SK-N-SH (cell line): ENCODE data around the gene SETBP1. TPM values are rescaled to one million over a fixed set of nuclear protein-coding genes. Genes with fewer than 3 reads are reported as not detected.

Experiments used
- CTCF ChIA-PET: fragments of 300-600, 350-600 bp; formaldehyde crosslinking; extraction: SDS; loops from one replicate; lab custom pipeline; 2021; lab: Yijun Ruan, JAX
- POLR2A ChIA-PET: fragments of 350-600 bp; sonication (Branson Sonifier 250); formaldehyde crosslinking; extraction: SDS; loops from one replicate; lab custom pipeline; 2020; ENCODE audit warnings: antibody characterized with exemption, inconsistent platforms; lab: Yijun Ruan, JAX
- DNase-seq: peaks from one replicate; pipeline ENCODE4 v3.0.0; 2012
- H2AFZ ChIP-seq: fragments of 200-600 bp; sonication (generic); 2 replicates; pipeline ENCODE4 v1.8.1; 2016; ENCODE audit warnings: antibody characterized with exemption, mild to moderate bottlenecking, low read depth
- H3F3A ChIP-seq: fragments of 200-600 bp; sonication (generic); replicated peaks from 2 replicates; pipeline ENCODE3; 2016; ENCODE audit warnings: antibody characterized with exemption, mild to moderate bottlenecking; ENCODE audit not compliant: insufficient read depth
- H3K27ac ChIP-seq, 2 experiments: fragments of 200-500 bp in 1 of 2; fragments of 200-600 bp in 1 of 2; sonication (Bioruptor generic) in 1 of 2; sonication (generic), shearing (Covaris generic) in 1 of 2; 2 replicates each; pipeline versions ENCODE4 v1.5.1 to v1.6.1; 2014 to 2016; ENCODE audit warnings: low read depth in 2 of 2, inconsistent platforms in 1 of 2, low read length in 1 of 2, mild to moderate bottlenecking in 1 of 2, mixed read lengths in 1 of 2
- H3K27me3 ChIP-seq: fragments of 200-600 bp; sonication (generic), shearing (Covaris generic); 2 replicates; pipeline ENCODE4 v1.6.1; 2016; ENCODE audit warnings: mixed run types; ENCODE audit not compliant: insufficient read depth
- H3K36me3 ChIP-seq, 2 experiments: fragments of 200-500 bp in 1 of 2; fragments of 200-600 bp in 1 of 2; sonication (Bioruptor generic) in 1 of 2; sonication (generic) in 1 of 2; replicated peaks in 1 of 2; 2 replicates each; pipeline versions ENCODE3 to v1.5.1; 2014 to 2016; ENCODE audit warnings: low read length in 1 of 2, mild to moderate bottlenecking in 1 of 2; ENCODE audit not compliant: insufficient read depth in 2 of 2, control insufficient read depth in 1 of 2
- H3K4me1 ChIP-seq, 2 experiments: fragments of 200-500 bp in 1 of 2; fragments of 200-600 bp in 1 of 2; sonication (Bioruptor generic) in 1 of 2; sonication (generic), shearing (Covaris generic) in 1 of 2; 2 replicates each; pipeline versions ENCODE4 v1.5.1 to v1.6.1; 2014 to 2016; ENCODE audit warnings: low read depth in 1 of 2, low read length in 1 of 2, mixed run types in 1 of 2; ENCODE audit not compliant: insufficient read depth in 2 of 2, control insufficient read depth in 1 of 2
- H3K4me2 ChIP-seq: fragments of 200-600 bp; sonication (generic), shearing (Covaris generic); 2 replicates; pipeline ENCODE4 v1.6.1; 2017; ENCODE audit warnings: mixed run types
- H3K4me3 ChIP-seq, 2 experiments: fragments of 200-500 bp in 1 of 2; fragments of 200-600 bp in 1 of 2; sonication (Bioruptor generic) in 1 of 2; sonication (generic), shearing (Covaris generic) in 1 of 2; 2 replicates each; pipeline versions ENCODE4 v1.5.1 to v1.8.1; 2014 to 2016; ENCODE audit warnings: low read depth in 2 of 2, inconsistent platforms in 1 of 2, low read length in 1 of 2, mild to moderate bottlenecking in 1 of 2, mixed read lengths in 1 of 2, moderate library complexity in 1 of 2
- H3K79me2 ChIP-seq: fragments of 200-600 bp; sonication (generic); 2 replicates; pipeline ENCODE4 v1.8.1; 2017; ENCODE audit warnings: mild to moderate bottlenecking; ENCODE audit not compliant: insufficient read depth
- H3K9ac ChIP-seq: fragments of 200-600 bp; sonication (generic); 2 replicates; pipeline ENCODE4 v1.6.1; 2017; ENCODE audit warnings: mixed run types
- H3K9me2 ChIP-seq: fragments of 200-600 bp; sonication (generic); 2 replicates; pipeline ENCODE4 v1.6.1; 2017; ENCODE audit warnings: mixed run types
- H3K9me3 ChIP-seq: fragments of 200-600 bp; sonication (generic); 2 replicates; pipeline ENCODE4 v1.6.1; 2017; ENCODE audit warnings: mixed run types, mild to moderate bottlenecking, moderate library complexity
- H4K20me1 ChIP-seq: fragments of 200-600 bp; sonication (generic); 2 replicates; pipeline ENCODE4 v1.6.1; 2017; ENCODE audit warnings: mild to moderate bottlenecking, mixed run types; ENCODE audit not compliant: insufficient read depth
- CHD2 ChIP-seq: fragments of 150-350 bp; IDR thresholded peaks from 2 replicates; pipeline ENCODE4 v1.6.1; 2018; ENCODE audit warnings: low read length; ENCODE audit not compliant: partially characterized antibody
- ELF1 ChIP-seq: IDR thresholded peaks from 2 replicates; pipeline ENCODE4 v1.4.0; 2012
- EP300 ChIP-seq, 2 experiments: IDR thresholded peaks; 2 replicates each; pipeline versions ENCODE4 v1.4.0 to v1.6.1; 2012; ENCODE audit warnings: borderline replicate concordance in 1 of 2, low read depth in 1 of 2, low read length in 1 of 2
- FOSL2 ChIP-seq: IDR thresholded peaks from 2 replicates; pipeline ENCODE4 v1.4.0; 2012; ENCODE audit warnings: low read depth, mild to moderate bottlenecking, moderate library complexity, borderline replicate concordance
- JUND ChIP-seq: IDR thresholded peaks from 2 replicates; pipeline ENCODE4 v1.4.0; 2012
- MXI1 ChIP-seq: IDR thresholded peaks from 2 replicates; pipeline ENCODE4 v1.6.1; 2012; ENCODE audit warnings: mild to moderate bottlenecking, low read depth, low read length, improper control_type of control experiment
- RAD21 ChIP-seq: IDR thresholded peaks from 2 replicates; pipeline ENCODE4 v1.6.1; 2012; ENCODE audit warnings: mild to moderate bottlenecking, low read length
- RCOR1 ChIP-seq: fragments of 150-350 bp; IDR thresholded peaks from 2 replicates; pipeline ENCODE4 v1.6.1; 2017; ENCODE audit warnings: antibody characterized with exemption, low read length
- RXRA ChIP-seq: IDR thresholded peaks from 2 replicates; pipeline ENCODE4 v1.4.0; 2012; ENCODE audit warnings: low read depth, mild to moderate bottlenecking, borderline replicate concordance
- TAF1 ChIP-seq: IDR thresholded peaks from 2 replicates; pipeline ENCODE4 v1.6.1; 2012; ENCODE audit warnings: low read depth, mild to moderate bottlenecking, low read length, moderate library complexity, borderline replicate concordance
- TCF12 ChIP-seq: IDR thresholded peaks from 2 replicates; pipeline ENCODE4 v1.4.0; 2012
- WGBS: methylation state at CpG from one replicate; pipeline ENCODE4 v1.1.6; 2017; ENCODE audit warnings: low lambda C conversion rate; 5-methylcytosine and 5-hydroxymethylcytosine counted together
- polyA plus RNA-seq, 3 experiments: library from polyadenylated mRNA; depleted of rRNA; stranded (reverse); fragments of >200 nt; gene quantifications; 2 replicates each; pipeline ENCODE4 v1.2.3, GENCODE V29; 2012
- TF ChIP-seq, protein P1 (sequence below): IDR thresholded peaks from 2 replicates; pipeline ENCODE4 v1.6.1; 2012; ENCODE audit warnings: mild to moderate bottlenecking, low read depth, low read length, moderate library complexity
- TF ChIP-seq, protein P2 (sequence below): IDR thresholded peaks from 2 replicates; pipeline ENCODE4 v1.4.0; 2012; ENCODE audit warnings: low read depth, borderline replicate concordance
- TF ChIP-seq, protein P3 (sequence below): IDR thresholded peaks from 2 replicates; pipeline ENCODE4; 2012
- TF ChIP-seq, protein P4 (sequence below): fragments of 150-350 bp; IDR thresholded peaks from 2 replicates; pipeline ENCODE4 v1.6.1; 2017; ENCODE audit warnings: antibody characterized with exemption, low read length, low read depth, borderline replicate concordance
- TF ChIP-seq, protein P5 (sequence below): fragments of 150-350 bp; IDR thresholded peaks from 2 replicates; pipeline ENCODE4 v1.6.1; 2016; ENCODE audit warnings: mild to moderate bottlenecking, low read depth, low read length

Gene SETBP1
- polyA plus RNA-seq, 1 of the 3 experiments (the other 2 are of a cell fraction), result 3.0 TPM

DNA sequence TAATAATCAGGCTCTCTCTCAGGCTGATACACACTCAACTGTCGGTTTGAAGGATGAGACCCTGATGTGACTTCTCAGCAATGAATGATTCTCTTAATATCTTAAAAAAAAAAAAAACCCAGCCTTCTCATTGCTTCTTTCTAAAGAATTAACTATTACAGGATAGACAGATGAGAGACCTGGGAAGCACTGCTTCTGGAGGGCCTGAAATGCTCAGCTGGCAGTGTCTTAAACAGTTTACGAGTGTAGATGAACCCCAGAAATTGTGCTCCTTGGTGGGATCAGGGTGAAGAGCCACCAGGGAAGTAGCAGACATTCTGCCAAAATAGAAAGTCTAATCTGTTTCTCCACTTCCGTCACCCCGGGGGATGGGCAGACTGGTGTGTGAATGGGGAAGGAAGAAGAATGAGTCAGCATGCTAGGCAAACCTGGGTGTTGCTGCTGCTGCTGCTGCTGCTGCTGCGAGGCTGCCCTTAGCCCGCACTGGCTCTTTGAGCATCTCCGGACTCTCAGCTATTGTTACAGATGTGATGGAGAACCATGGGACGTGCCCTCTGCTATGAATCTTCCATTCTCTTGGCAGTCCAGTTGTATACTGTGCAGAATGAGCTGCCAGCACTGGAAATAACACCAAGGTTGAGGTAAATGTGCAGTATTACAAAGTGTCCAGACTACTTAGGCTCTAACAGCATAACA lies 158.4 kb downstream of the SETBP1 start:
- Histone ChIP-seq H3K79me2 (no peaks in the 10 kb centered on the region), H2AFZ (no peak overlapping the region), H3K4me3 (no peak overlapping the region), H3K9ac (no peak overlapping the region), H3K27me3 (no peaks in the 10 kb centered on the region), H3K4me2 (0 out of 2 replicates have a peak overlapping the region, but pooled peaks have one; percentile 1), H3K36me3 (no peaks in the 10 kb centered on the region), H4K20me1 (no peaks in the 10 kb centered on the region), H3K27ac (no peak overlapping the region; a peak in 2 of 4 replicates), H3K9me3 (no peaks in the 10 kb centered on the region), H3K4me1 (peaks cover 8% of the 10 kb centered on the region in 2 experiments; a peak in 2 of 4 replicates)
- POLR2A ChIA-PET, result no interaction called here
- CTCF ChIA-PET, result interaction anchor here (1.4 kb wide), 1 partner anchor 12 kb away, joined by 4 read pairs; no protein-coding TSS in a partner anchor
- DNase-seq, result no peak
- WGBS, result 56% methylated on average over 8 of the region's 8 CpGs
- TF ChIP-seq FOSL2 (peak; percentile 70), TAF1 (no peak), ELF1 (0 out of 2 replicates have a peak, but pooled peaks have one; percentile 22), RXRA (no peak), TCF12 (peak; percentile 34; the same call in 1 of the 2 replicates), JUND (peak; percentile 56), CHD2 (no peak)
- TF ChIP-seq, protein P1, sequence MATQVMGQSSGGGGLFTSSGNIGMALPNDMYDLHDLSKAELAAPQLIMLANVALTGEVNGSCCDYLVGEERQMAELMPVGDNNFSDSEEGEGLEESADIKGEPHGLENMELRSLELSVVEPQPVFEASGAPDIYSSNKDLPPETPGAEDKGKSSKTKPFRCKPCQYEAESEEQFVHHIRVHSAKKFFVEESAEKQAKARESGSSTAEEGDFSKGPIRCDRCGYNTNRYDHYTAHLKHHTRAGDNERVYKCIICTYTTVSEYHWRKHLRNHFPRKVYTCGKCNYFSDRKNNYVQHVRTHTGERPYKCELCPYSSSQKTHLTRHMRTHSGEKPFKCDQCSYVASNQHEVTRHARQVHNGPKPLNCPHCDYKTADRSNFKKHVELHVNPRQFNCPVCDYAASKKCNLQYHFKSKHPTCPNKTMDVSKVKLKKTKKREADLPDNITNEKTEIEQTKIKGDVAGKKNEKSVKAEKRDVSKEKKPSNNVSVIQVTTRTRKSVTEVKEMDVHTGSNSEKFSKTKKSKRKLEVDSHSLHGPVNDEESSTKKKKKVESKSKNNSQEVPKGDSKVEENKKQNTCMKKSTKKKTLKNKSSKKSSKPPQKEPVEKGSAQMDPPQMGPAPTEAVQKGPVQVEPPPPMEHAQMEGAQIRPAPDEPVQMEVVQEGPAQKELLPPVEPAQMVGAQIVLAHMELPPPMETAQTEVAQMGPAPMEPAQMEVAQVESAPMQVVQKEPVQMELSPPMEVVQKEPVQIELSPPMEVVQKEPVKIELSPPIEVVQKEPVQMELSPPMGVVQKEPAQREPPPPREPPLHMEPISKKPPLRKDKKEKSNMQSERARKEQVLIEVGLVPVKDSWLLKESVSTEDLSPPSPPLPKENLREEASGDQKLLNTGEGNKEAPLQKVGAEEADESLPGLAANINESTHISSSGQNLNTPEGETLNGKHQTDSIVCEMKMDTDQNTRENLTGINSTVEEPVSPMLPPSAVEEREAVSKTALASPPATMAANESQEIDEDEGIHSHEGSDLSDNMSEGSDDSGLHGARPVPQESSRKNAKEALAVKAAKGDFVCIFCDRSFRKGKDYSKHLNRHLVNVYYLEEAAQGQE, result no peak
- TF ChIP-seq, all 33 proteins: peak for 4
- Histone ChIP-seq H3F3A (no peaks in the 10 kb centered on the region), H3K9me2 (no peaks in the 10 kb centered on the region)

DNA sequence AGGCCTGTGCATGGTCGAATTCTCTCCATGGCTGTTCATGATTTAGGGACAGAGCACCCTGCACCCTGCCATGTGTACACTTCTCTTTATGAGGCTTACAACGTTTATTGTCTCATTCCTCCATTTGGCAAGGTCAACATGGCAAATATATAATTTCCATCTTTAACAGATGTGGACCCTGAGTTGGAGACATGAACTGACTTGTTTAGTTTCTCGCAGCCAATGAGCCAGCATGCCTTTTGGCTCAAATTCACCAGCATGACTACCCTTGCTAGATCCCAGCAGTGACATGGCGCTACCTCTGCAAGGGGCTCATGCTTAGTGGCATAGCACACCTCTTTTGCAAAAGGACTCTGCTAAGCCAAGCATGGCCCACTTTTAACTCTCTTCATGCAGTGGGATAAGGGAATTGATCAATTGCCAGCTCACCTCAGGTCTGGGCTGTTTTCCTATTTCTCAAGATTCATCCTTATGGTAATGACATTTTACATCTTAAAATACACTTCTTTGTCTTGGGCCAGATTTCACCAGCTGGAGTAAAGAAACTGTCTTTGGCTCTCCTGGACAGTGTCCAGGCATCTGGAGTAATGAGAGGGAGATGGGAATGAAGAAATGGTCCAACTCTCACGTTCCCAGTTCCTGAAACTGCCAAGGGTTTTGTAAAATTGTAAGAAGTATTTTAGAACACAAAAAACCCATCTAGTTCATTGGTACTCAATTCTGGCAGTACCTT lies 159.5 kb downstream of the SETBP1 start:
- H2AFZ ChIP-seq, result no peak overlapping the region
- no peak for TF ChIP-seq FOSL2
- TF ChIP-seq, protein P2, sequence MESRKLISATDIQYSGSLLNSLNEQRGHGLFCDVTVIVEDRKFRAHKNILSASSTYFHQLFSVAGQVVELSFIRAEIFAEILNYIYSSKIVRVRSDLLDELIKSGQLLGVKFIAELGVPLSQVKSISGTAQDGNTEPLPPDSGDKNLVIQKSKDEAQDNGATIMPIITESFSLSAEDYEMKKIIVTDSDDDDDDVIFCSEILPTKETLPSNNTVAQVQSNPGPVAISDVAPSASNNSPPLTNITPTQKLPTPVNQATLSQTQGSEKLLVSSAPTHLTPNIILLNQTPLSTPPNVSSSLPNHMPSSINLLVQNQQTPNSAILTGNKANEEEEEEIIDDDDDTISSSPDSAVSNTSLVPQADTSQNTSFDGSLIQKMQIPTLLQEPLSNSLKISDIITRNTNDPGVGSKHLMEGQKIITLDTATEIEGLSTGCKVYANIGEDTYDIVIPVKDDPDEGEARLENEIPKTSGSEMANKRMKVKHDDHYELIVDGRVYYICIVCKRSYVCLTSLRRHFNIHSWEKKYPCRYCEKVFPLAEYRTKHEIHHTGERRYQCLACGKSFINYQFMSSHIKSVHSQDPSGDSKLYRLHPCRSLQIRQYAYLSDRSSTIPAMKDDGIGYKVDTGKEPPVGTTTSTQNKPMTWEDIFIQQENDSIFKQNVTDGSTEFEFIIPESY, result no peak
- no peak for TF ChIP-seq MXI1
- TF ChIP-seq EP300 (IDR thresholded peaks at IDR 0.05; ENCODE audit: borderline replicate concordance in 1 of 2, low read depth in 1 of 2, low read length in 1 of 2), result no peak
- TF ChIP-seq, protein P3, sequence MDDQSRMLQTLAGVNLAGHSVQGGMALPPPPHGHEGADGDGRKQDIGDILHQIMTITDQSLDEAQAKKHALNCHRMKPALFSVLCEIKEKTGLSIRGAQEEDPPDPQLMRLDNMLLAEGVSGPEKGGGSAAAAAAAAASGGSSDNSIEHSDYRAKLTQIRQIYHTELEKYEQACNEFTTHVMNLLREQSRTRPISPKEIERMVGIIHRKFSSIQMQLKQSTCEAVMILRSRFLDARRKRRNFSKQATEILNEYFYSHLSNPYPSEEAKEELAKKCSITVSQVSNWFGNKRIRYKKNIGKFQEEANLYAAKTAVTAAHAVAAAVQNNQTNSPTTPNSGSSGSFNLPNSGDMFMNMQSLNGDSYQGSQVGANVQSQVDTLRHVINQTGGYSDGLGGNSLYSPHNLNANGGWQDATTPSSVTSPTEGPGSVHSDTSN, result no peak
- TF ChIP-seq RCOR1, result no peak
- TF ChIP-seq, protein P4, sequence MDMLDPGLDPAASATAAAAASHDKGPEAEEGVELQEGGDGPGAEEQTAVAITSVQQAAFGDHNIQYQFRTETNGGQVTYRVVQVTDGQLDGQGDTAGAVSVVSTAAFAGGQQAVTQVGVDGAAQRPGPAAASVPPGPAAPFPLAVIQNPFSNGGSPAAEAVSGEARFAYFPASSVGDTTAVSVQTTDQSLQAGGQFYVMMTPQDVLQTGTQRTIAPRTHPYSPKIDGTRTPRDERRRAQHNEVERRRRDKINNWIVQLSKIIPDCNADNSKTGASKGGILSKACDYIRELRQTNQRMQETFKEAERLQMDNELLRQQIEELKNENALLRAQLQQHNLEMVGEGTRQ, result no peak
- TF ChIP-seq JUND, result no peak
- TF ChIP-seq, protein P5, sequence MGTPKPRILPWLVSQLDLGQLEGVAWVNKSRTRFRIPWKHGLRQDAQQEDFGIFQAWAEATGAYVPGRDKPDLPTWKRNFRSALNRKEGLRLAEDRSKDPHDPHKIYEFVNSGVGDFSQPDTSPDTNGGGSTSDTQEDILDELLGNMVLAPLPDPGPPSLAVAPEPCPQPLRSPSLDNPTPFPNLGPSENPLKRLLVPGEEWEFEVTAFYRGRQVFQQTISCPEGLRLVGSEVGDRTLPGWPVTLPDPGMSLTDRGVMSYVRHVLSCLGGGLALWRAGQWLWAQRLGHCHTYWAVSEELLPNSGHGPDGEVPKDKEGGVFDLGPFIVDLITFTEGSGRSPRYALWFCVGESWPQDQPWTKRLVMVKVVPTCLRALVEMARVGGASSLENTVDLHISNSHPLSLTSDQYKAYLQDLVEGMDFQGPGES, result no peak
- no peak for TF ChIP-seq RXRA
- TF ChIP-seq RAD21, result no peak

More for the DNA sequence above, 159.5 kb downstream of the SETBP1 start:
- DNase-seq, result no peak
- Histone ChIP-seq H3K36me3 (no peaks in the 10 kb centered on the region), H3K4me1 (peaks cover 8% of the 10 kb centered on the region in 2 experiments; a peak in 2 of 4 replicates), H4K20me1 (no peaks in the 10 kb centered on the region), H3K4me2 (no peak overlapping the region), H3K27me3 (no peaks in the 10 kb centered on the region), H3K79me2 (no peaks in the 10 kb centered on the region), H3K9ac (no peak overlapping the region), H3K9me3 (no peaks in the 10 kb centered on the region), H3F3A (no peaks in the 10 kb centered on the region), H3K27ac (no peak overlapping the region), H3K4me3 (no peak overlapping the region), H3K9me2 (no peaks in the 10 kb centered on the region)
- ChIA-PET CTCF (no interaction called here), POLR2A (no interaction called here)
- 87% methylated on average over 5 of the region's 5 CpGs for WGBS
